ENCODE results near the gene IER3IP1. TPM values are rescaled to one million over a fixed set of nuclear protein-coding genes. Genes with fewer than 3 reads are reported as not detected.

The IER3IP1 gene
- total RNA-seq, 2 donors from 2014 or later = 6.1 to 10.3 TPM

DNA sequence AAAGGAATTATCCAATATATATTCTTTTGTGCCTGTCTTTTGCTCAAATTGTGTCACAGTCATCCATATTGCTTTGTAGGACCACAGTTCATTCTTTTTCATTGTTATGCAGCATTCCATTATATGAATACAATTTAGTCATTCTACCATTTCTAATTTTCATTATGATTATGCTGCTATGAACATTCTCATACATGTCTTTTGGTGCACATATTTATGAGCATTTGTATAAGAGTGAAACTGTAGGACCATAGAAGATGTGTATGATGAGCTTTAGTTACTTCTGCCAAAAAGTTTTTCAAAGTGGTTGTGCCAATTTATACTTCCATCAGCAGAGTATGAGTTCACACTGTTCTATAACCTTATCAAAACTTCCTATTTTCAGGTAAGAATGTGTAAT is 7.7 kb downstream of the IER3IP1 start:
- H3K27ac Mint-ChIP-seq = no peak overlapping the region
- H3K9me3 ChIP-seq (ENCODE audit: control insufficient read depth, low read length) = no peaks in the 10 kb centered on the region
- no peak overlapping the region for H3K4me3 Mint-ChIP-seq
- no peaks in the 10 kb centered on the region for H3K27me3 ChIP-seq (ENCODE audit: control insufficient read depth, insufficient read depth, low read length, poor library complexity, severe bottlenecking)
- H3K27ac ChIP-seq (ENCODE audit: low read depth, low read length) = no peak overlapping the region
- TF ChIP-seq, protein P1, sequence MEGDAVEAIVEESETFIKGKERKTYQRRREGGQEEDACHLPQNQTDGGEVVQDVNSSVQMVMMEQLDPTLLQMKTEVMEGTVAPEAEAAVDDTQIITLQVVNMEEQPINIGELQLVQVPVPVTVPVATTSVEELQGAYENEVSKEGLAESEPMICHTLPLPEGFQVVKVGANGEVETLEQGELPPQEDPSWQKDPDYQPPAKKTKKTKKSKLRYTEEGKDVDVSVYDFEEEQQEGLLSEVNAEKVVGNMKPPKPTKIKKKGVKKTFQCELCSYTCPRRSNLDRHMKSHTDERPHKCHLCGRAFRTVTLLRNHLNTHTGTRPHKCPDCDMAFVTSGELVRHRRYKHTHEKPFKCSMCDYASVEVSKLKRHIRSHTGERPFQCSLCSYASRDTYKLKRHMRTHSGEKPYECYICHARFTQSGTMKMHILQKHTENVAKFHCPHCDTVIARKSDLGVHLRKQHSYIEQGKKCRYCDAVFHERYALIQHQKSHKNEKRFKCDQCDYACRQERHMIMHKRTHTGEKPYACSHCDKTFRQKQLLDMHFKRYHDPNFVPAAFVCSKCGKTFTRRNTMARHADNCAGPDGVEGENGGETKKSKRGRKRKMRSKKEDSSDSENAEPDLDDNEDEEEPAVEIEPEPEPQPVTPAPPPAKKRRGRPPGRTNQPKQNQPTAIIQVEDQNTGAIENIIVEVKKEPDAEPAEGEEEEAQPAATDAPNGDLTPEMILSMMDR (conservative IDR thresholded peaks at IDR 0.05) = no peak
- H3K4me1 Mint-ChIP-seq = peaks cover 7% of the 10 kb centered on the region
- DNase-seq = no peak
- H3K36me3 ChIP-seq (ENCODE audit: control insufficient read depth, insufficient read depth, low read length) = peaks cover 7% of the 10 kb centered on the region
- no peak overlapping the region for H3K4me3 ChIP-seq (ENCODE audit: low read length)
- no peaks in the 10 kb centered on the region for H3K27me3 Mint-ChIP-seq (ENCODE audit: insufficient read depth)
- H3K9ac ChIP-seq (ENCODE audit: extremely low read depth, low read length, poor library complexity, severe bottlenecking) = no peak overlapping the region
- H3K4me1 ChIP-seq (ENCODE audit: control insufficient read depth, insufficient read depth, low read length) = no peaks in the 10 kb centered on the region
- H3K36me3 Mint-ChIP-seq (ENCODE audit: low read depth) = no peaks in the 10 kb centered on the region
- no peaks in the 10 kb centered on the region for H3K9me3 Mint-ChIP-seq

DNA sequence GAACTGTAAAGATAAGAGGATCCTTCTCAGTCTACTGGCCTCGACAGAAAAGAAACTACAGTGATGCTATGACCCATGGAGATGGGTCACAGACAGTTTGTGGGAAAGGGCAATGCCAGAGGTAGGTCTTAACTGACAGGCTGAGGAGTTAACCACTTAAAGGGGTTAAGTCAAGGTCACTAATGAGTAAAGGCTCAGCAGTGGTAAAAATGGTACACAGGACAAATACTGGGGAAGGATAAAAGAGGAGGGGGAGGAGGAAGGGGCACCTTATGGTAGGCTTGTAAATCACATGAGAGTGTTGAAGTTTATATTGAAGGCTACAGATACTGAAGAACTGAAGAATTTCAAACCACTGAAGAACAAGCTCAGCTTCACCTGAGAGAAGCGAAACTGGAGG is 9.9 kb downstream of the IER3IP1 start:
- Histone ChIP-seq H3K36me3 (ENCODE audit: control insufficient read depth, insufficient read depth, low read length) (peaks cover 7% of the 10 kb centered on the region), H3K4me1 (ENCODE audit: control insufficient read depth, insufficient read depth, low read length) (peaks cover 3% of the 10 kb centered on the region), H3K27me3 (ENCODE audit: control insufficient read depth, insufficient read depth, low read length, poor library complexity, severe bottlenecking) (no peaks in the 10 kb centered on the region), H3K4me3 (ENCODE audit: low read length) (no peak overlapping the region), H3K9ac (ENCODE audit: extremely low read depth, low read length, poor library complexity, severe bottlenecking) (no peak overlapping the region), H3K9me3 (ENCODE audit: control insufficient read depth, low read length) (no peaks in the 10 kb centered on the region), H3K27ac (ENCODE audit: low read depth, low read length) (no peak overlapping the region)
- no peaks in the 10 kb centered on the region for H3K27me3 Mint-ChIP-seq (ENCODE audit: insufficient read depth)
- TF ChIP-seq, protein P1 (conservative IDR thresholded peaks at IDR 0.05) = no peak
- 92 to 93% methylated on average over 1 to 2 of the region's 2 CpGs for WGBS, 2 experiments (ENCODE audit: insufficient coverage in 1 of 2, insufficient read length in 1 of 2)
- H3K4me3 Mint-ChIP-seq = no peak overlapping the region
- no peaks in the 10 kb centered on the region for H3K9me3 Mint-ChIP-seq
- H3K36me3 Mint-ChIP-seq (ENCODE audit: low read depth) = peaks cover 6% of the 10 kb centered on the region
- peak overlapping the region; percentile 10 for H3K27ac Mint-ChIP-seq
- H3K4me1 Mint-ChIP-seq = peaks cover 9% of the 10 kb centered on the region
- DNase-seq = no peak

- DNase-seq = no peak
- H3K27me3 Mint-ChIP-seq (ENCODE audit: insufficient read depth) = no peaks in the 10 kb centered on the region
- no peak overlapping the region for H3K27ac Mint-ChIP-seq
- peaks cover 13% of the 10 kb centered on the region for H3K4me1 Mint-ChIP-seq
- Histone ChIP-seq H3K4me1 (ENCODE audit: control insufficient read depth, insufficient read depth, low read length) (peaks cover 5% of the 10 kb centered on the region), H3K36me3 (ENCODE audit: control insufficient read depth, insufficient read depth, low read length) (no peaks in the 10 kb centered on the region), H3K27ac (ENCODE audit: low read depth, low read length) (no peak overlapping the region), H3K4me3 (ENCODE audit: low read length) (no peak overlapping the region), H3K9ac (ENCODE audit: extremely low read depth, low read length, poor library complexity, severe bottlenecking) (no peak overlapping the region), H3K9me3 (ENCODE audit: control insufficient read depth, low read length) (no peaks in the 10 kb centered on the region), H3K27me3 (ENCODE audit: control insufficient read depth, insufficient read depth, low read length, poor library complexity, severe bottlenecking) (no peaks in the 10 kb centered on the region)
- TF ChIP-seq, protein P1 (conservative IDR thresholded peaks at IDR 0.05) = no peak
- no peak overlapping the region for H3K4me3 Mint-ChIP-seq
- 91 to 100% methylated on average over 2 to 5 of the region's 5 CpGs for WGBS, 2 experiments (ENCODE audit: insufficient coverage in 1 of 2, insufficient read length in 1 of 2)
- H3K9me3 Mint-ChIP-seq = no peaks in the 10 kb centered on the region
- H3K36me3 Mint-ChIP-seq (ENCODE audit: low read depth) = peaks cover 9% of the 10 kb centered on the region
These were observed 12.9 kb downstream of the IER3IP1 start for GRCh38 chr18:47163241-47163640.

All from endodermal cell (in vitro differentiated cells).